ENCODE measurements around the gene ATP2B3. TPM values are rescaled to one million over a fixed set of nuclear protein-coding genes. Genes with fewer than 3 reads are reported as not detected.
"Not testable (repeated sequence)": the region's sequence is repeated elsewhere in the genome, so short reads cannot be mapped to it uniquely, and the experiment has no call there.

ATP2B3 gene
- total RNA-seq, 4 donors from 2014 or later: not detected

- no peak for ATAC-seq
- intact Hi-C loops (cut with DNase I; ENCODE audit: low total_unique reads): no loop called here
- H3K4me3 ChIP-seq: no peak overlapping the region
- no peak overlapping the region for H3K27ac ChIP-seq
- no peak for DNase-seq
- peaks cover 5 to 15% of the 10 kb centered on the region in 2 donors for H3K4me1 ChIP-seq
- H3K9me3 ChIP-seq: no peaks in the 10 kb centered on the region
- no peaks in the 10 kb centered on the region for H3K27me3 ChIP-seq
- H3K36me3 ChIP-seq: no peaks in the 10 kb centered on the region
- in situ Hi-C loops (cut with MboI; ENCODE audit: low sequenced_read_pairs in 4 of 4): no loop called here
- TF ChIP-seq POLR2A (IDR thresholded peaks at IDR 0.05) (no peak), CTCF (IDR thresholded peaks at IDR 0.05 in 4 of 5, conservative IDR thresholded peaks at IDR 0.05 in 1 of 5) (no peak)
These were observed 84.2 kb downstream of the ATP2B3 start for GRCh38 chrX:153601511-153602110.

DNA sequence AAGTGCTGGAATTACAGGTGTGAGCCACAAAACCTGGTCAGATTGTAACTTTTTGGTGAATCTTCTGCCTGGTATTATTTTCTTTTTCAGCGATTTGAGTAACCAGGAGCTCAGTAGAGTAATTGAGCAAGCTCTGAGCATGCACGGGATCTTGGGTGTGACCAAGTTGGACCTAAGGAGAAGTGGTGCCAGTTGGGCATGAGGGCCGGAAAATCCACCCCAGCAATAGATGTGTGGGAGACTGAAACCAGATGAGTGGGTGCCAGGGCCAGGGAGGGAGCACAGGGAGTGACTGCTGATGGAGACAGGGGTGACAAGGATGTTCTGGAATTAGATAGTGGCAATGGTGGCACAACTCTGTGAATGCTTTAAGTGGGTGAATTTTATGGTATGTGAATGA lies 85.2 kb downstream of the ATP2B3 start:
- TF ChIP-seq POLR2A (IDR thresholded peaks at IDR 0.05): no peak
- TF ChIP-seq CTCF (IDR thresholded peaks at IDR 0.05 in 4 of 5, conservative IDR thresholded peaks at IDR 0.05 in 1 of 5): no peak
- no peak for ATAC-seq

DNA sequence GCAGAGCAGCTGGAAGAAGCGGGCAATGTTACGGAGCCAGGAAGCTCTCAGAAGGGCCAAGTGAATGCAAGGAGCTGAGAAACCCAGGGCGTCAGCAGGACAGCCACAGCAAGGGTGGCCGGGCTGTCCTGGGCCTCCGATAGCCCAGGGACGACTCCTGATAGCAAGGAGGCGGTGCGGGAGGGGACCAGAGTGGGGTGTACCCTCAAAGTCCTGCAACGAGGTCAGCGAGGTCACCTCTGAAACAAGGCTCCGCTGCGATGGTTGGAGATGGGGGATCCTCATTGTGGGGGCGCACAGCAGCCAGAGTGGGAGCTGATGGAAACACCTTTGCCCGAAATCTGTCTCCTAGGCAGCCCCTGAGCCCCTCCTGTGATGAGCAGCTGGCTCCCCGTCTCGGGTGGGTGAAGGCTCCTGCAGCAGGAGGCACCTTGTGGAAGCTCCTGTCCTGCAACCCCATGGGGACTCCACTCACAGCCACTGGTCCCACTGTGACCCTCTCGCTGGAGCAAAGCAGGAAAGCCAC lies 85.8 kb downstream of the ATP2B3 start:
- Histone ChIP-seq H3K4me3 (no peak overlapping the region), H3K27ac (no peak overlapping the region), H3K4me1 (peaks cover 5% of the 10 kb centered on the region in 2 donors), H3K27me3 (no peaks in the 10 kb centered on the region), H3K9me3 (no peaks in the 10 kb centered on the region), H3K36me3 (no peaks in the 10 kb centered on the region)
- in situ Hi-C loops (cut with MboI; ENCODE audit: low sequenced_read_pairs in 4 of 4): no loop called here
- TF ChIP-seq CTCF (IDR thresholded peaks at IDR 0.05 in 4 of 5, conservative IDR thresholded peaks at IDR 0.05 in 1 of 5): no peak
- TF ChIP-seq POLR2A (IDR thresholded peaks at IDR 0.05): no peak
- intact Hi-C loops (cut with DNase I; ENCODE audit: low total_unique reads): no loop called here
- ATAC-seq (no peak), DNase-seq (no peak)

More for the DNA sequence above, 85.2 kb downstream of the ATP2B3 start:
- Histone ChIP-seq H3K4me1 (peaks cover 5 to 11% of the 10 kb centered on the region in 2 donors), H3K4me3 (no peak overlapping the region), H3K9me3 (no peaks in the 10 kb centered on the region), H3K27me3 (no peaks in the 10 kb centered on the region), H3K27ac (no peak overlapping the region), H3K36me3 (no peaks in the 10 kb centered on the region)
- DNase-seq: no peak
- intact Hi-C loops (cut with DNase I; ENCODE audit: low total_unique reads) (no loop called here), in situ Hi-C loops (cut with MboI; ENCODE audit: low sequenced_read_pairs in 4 of 4) (no loop called here)

DNA sequence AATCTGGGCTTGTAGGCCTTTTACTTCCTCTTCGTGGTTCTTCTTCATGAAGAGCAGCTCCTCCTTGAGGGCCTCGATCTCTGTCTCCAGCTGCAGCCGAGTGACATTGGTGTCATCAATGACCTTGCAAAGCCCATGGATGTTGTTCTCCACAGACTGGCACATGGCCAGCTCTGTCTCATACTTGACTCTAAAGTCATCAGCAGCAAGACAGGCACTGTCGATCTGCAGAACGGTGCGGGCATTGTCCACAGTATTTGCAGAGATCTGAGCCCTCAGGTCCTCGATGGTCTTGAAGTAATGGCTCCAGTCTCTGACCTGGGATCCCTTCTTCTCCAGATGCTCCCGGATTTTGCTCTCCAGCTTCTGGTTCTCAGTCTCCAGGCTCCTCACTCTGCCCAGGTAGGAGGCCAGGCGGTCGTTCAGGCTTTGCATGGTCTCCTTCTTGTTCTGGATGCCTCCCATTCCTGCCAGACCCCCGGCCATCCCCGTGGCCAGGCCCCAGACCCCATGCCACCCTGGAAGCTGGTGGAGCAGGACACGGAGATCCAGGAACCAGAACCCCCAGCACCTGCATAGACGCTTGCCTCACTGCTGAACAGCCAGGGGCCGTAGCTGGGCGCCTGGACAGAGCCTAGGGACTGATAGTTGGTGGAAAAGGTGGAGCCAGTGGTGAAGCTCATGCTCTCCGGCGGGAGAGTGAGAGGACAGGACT lies 87.4 kb downstream of the ATP2B3 start:
- ATAC-seq; H3K27ac ChIP-seq; H3K4me1 ChIP-seq; DNase-seq; H3K36me3 ChIP-seq; H3K9me3 ChIP-seq; in situ Hi-C loops (cut with MboI; ENCODE audit: low sequenced_read_pairs in 4 of 4); intact Hi-C loops (cut with DNase I; ENCODE audit: low total_unique reads); H3K27me3 ChIP-seq; H3K4me3 ChIP-seq: not testable (repeated sequence)

- H3K9me3 ChIP-seq: no peaks in the 10 kb centered on the region
- H3K4me3 ChIP-seq: no peak overlapping the region
- H3K27me3 ChIP-seq: no peaks in the 10 kb centered on the region
- DNase-seq (no peak), ATAC-seq (no peak)
- H3K36me3 ChIP-seq: no peaks in the 10 kb centered on the region
- TF ChIP-seq CTCF (IDR thresholded peaks at IDR 0.05 in 4 of 5, conservative IDR thresholded peaks at IDR 0.05 in 1 of 5) (no peak), POLR2A (IDR thresholded peaks at IDR 0.05) (no peak)
- H3K4me1 ChIP-seq: peaks cover 0 to 7% of the 10 kb centered on the region in 2 donors
- in situ Hi-C loops (cut with MboI; ENCODE audit: low sequenced_read_pairs in 4 of 4) (no loop called here), intact Hi-C loops (cut with DNase I; ENCODE audit: low total_unique reads) (no loop called here)
- no peak overlapping the region for H3K27ac ChIP-seq
These were observed 89.1 kb downstream of the ATP2B3 start for GRCh38 chrX:153606503-153606902.
